HG03354 (cell line): Measurements from ENCODE around the gene NOSTRIN.

Experiments
- ATAC-seq: cut with Tn5 transposase; IDR thresholded peaks from one replicate; pipeline ENCODE4 v1.9.1; 2021; ENCODE audit warnings: mild to moderate bottlenecking; ENCODE audit not compliant: unreplicated experiment, poor library complexity, severe bottlenecking

The NOSTRIN gene

DNA sequence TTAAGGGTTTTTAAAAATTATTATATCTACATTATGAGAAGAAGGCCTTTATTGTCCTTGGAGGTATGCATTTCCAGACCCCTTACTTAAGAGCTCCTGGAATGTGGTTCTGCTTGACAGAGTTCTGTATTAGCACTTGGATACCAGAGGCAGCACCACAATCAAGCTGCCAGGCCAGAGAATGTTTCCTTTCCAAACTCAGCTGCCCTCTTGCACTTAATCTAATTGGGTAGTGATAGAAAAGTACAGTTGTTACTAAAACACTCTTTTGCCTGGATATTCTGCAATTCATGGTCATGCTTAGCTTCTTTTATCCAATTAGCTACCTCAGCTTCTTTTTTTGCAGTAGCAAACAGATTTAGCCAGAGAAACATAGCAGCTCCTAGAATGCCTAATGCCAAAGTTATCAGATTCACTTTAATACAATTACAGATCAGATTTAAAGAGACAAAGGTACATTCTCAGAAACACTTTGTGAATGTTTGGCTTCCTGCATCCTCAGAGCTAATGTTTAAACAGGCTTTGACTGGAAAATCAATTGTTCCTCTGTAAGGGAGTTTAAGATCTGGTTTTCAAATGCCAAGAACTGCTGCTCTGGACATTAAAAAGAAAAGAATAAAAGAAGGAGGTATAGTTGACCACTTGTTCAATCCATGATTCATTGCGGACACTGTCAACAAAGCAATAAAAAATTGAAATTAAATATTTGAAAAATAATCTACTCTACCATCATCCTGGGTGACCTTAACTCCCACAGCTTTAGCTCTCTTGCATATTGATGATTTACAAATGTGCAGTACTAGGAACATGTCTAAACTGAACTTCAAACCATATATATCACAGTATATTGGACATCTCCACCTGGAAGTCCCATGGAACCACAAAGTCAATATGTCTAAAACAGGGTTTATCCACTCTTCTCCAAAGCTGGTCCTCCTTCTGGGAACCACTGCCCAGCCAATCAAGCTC is 12.8 kb downstream of the NOSTRIN start:
- no peak for ATAC-seq

DNA sequence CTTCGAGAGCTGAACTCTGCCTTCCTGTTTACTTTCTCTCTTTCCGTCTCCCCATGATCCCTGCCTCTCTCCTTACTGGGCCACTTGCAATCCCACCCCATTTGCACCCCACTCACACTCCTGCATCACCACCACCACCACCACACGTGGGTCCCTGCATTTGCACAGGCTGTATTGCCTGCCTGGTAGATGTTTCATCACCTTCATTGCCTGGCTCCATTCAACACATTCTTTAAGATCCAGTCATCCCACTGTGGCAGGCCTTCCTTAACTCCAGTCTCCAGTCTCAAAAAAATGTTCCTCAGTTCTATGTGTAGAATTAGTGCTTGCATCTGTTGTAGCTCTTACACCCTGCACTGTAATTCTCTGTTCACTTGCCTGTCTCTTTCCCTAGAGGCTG is 13.9 kb downstream of the NOSTRIN start:
- ATAC-seq = no peak

DNA sequence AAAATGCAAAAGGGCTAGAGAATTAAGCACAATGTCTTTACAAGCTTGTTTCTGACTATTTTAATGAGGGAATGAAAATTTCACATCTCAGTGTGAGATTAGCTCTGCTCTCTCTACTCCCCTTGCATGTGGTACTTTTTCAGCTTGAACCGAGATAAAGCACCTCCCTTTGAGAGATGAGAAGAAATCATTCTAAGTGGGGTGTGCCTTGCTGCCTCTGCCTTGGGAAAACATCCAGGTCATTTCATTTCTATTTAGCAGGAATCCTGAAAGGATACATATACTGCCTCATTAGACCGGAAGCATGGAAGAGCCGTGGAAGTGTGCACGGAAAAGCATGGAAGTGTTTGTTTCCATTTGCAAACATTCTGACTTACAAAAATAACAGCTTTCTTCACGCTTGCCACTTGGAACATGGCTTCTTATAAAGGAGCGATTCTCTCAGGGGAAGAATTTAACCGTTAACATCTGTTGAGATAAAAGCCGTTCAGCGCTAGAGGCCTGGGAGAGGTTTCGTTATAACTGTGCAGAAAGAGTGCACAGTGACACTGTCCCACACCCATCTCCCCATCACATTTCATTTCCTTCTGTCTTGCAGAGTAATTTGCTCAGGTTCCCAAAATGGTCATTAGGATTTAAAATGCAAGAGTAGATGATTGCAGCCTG is 16.7 kb downstream of the NOSTRIN start:
- no peak for ATAC-seq

DNA sequence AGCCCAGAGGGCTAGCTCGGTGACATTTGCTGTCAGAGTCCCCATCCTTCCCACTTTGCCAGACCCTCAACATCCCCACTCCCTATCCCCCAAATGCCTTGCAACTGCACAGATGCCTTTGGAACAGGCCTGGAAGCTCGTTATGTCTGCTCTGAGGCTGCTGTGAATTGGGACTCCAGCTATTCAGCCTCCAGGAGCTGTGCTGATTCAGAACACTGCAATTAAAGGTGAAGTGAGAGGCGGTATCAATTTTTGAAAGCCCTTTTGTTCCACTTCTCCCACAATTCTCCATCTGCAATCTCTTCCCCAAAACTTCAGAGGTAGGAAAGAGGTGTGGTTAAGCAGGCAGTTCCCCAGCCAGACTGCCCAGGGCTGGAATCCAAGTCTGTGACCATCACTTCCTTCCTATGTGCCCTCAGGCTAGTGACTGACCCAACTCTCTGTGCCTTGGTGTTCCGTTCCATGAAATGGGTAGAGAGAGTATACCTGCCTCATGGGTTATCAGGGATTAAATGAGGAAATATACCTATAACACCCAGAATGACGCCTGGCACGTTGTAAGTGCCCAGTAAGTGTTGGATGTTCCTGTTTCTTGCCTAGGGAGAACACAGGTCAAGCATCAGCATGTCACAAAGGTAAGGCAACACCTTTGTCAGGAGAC is 17.5 kb downstream of the NOSTRIN start:
- no peak for ATAC-seq

DNA sequence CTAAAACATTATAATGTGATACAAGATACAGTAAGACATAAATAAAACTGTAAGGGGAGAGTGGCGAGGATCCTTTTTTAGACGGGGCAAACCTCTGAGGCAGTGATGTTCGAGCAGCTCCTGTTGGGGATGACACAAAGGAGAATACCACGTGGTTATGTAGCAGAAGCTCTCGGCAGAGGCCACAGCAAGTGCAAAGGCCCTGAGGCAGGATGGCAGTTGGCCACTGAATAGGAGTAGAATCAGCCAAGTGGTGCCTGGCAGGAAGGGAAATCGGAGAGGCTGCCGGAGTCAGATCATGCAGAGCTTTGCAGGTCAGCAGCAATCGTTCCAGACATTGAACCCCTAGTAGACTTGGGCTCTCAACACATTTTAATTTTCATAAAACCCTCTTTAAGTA is 19.1 kb downstream of the NOSTRIN start:
- ATAC-seq = no peak

DNA sequence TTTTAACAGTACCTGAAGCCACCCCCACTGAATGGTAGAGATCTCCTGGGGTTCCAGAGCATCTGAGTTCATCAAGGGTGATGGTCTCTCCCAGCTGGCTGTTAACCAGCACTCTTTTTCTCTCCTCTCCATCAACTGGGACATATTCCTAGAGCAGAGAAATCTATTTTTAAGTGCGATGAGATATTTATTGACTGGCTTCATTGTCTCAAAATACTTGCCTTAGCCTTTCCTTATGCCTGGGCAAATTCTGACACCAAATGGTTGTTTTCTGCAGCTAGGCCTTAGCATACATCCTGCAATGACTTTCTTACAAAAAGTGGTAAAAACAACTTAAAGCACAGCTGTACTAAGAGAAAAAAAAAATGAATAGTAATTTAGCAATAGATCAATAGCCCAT is 19.6 kb downstream of the NOSTRIN start:
- ATAC-seq = no peak

DNA sequence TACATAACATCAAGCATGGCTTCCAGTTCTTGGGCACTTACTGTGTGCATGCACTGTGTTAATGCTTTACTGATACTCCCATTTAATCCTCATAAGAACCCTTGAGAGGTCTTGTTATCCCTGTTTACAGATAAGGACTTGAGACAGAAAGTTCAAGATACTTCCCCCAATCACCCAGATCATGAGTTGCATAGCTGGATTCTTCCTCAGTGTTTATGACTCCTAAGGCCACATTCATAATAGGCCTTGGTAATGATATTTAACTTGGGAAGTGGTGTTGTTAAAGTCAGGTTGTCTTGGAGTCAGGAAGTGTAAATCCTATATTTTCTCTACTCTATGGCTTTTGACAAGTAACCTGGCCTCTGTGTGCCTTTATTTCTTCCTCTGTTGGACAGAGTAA is 22.7 kb downstream of the NOSTRIN start:
- ATAC-seq = no peak

DNA sequence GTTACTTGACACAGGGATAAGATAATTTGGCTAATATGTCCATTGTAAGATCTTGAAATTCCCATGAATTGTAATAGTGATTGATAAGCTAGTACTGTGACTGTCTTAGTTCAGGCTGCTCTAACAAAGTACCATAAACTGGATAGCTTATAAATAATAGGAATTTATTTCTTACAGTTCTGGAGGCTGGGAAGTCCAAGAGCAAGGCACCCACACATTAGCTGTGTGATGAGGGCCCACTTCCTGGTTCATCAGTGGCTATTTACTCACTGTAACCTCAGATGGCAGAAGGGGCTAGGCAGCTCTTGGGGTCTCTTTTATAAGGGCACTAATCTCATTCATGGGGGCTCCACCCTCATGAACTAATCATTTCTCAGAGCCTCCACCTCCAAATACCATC is 28.5 kb downstream of the NOSTRIN start:
- ATAC-seq = no peak

DNA sequence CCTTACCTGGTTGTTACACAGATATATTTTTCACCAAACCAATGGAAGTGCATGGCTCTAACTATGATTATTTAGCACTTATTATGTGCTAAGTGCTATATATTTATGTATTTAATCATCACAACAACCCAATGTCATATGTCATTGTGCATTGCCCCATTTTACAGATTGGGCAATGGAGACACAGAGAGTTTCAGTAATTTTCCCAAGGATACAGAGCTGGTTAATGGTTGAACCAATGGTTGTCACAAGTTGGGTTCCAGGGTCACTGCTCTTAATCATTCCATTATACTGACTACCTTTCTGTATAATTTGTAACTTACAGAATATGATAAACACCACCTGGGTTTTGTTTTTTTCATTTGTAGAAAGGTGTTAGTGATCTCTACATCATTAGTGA is 29.2 kb downstream of the NOSTRIN start:
- ATAC-seq = no peak

DNA sequence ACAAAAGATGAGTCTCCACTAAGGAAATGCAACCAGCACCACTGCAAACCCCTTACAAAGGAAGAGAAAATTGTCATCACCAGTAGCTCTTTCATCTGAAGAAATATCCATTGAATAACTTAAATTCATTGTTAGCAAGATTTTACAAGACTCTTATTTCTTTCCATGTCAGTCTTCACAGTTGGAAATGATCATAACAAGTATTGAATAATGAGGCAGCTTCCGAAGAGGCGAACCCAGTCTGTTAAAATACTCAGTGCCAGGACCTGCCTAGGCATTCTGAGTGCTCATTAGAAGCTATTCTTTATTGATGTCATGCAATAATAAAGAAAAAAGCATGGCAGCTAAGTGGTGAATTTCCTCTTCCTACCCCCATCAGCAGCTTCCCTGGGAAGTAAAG is 33.5 kb downstream of the NOSTRIN start:
- no peak for ATAC-seq

DNA sequence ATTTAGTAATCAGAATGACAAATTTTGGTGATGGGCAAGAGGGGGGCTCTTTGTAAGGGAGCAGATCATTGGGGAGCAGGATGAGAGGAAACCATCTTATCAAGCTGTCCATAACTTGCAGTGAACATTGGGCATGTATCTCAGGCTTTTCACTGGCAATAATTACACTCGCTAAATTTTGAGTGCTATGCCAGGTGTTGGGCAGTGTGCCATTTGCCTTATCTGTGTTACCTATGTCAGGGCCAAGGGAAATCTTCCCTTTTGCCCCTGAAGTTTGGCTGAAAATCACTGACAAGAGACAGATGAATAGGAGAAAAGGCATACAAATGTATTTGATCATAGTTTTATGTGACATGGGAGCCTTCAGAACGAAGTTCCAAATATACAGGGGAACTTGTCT is 39.0 kb downstream of the NOSTRIN start:
- no peak for ATAC-seq

DNA sequence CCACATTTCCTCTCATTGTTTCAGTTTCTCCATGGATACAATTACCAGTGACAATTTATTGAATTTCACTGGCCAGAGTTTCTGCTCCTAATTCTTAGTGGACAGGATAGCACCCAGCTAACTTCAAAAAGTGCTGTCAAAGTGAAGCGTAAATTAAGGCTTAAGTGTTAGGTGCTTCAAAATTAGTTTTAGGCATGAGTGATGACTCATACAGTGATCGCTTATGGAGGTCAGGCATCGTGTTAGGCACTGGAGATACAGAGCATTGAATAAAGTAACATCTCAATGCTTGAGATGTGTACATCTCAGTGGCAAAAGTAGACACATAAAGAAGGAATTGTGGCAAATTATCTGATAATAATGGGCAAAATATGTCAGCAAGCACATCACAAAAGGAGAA is 40.8 kb downstream of the NOSTRIN start:
- no peak for ATAC-seq

DNA sequence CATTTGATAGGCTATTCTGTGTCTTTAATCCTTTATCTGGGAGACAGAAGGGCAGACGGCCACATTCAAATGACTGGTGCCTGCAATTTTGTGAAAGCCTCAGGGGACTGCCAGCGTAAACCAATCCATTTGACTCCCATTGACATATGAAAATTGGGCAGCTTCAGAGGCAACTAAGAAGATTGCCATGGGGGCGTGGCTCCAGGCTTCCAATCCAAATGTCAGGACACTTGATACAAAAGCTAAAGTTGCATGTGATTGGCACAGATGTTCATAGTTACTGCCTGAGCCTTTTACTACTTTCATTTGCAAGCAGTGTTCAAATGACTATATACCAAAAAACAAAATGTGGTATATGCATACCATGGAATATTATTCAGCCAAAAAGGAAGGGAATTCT is 45.8 kb downstream of the NOSTRIN start:
- ATAC-seq = no peak

DNA sequence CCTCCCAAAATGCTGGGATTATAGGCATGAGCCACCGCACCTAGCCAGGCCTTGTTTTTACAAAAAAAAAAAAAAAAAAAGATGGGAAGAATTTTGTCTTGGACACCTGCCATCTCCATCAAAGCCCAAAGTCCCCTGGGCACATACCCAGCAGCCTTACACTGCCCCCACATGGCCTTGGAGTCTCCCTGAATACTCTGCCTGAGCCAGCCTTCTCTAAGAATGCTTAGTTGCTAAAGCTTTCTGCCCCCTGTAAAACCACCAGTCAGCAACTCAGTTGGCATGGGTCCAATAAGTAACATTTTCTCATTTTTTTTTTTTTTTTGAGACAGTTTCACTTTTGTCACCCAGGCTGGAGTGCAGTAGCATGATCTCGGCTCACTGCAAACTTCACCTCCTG is 47.2 kb downstream of the NOSTRIN start:
- peak; percentile 63 for ATAC-seq

DNA sequence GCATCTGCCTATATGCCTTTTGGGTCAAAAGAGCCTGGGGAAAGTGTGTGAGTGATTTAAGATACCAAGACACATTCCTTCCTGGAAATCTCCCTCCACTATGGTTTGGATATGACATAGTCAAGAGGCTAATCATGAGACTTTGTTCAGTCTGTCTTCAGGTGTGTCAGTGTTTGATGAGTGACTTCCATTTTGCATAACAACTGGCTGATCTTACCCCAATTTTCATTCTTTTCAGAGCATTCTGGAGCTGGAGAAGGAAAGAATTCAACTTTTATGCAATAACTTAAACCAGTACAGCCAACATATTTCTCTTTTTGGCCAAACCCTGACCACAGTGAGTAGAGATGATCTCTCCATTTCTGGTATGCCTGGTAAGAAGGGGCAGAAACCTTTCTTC is 48.4 kb downstream of the NOSTRIN start:
- ATAC-seq = no peak

DNA sequence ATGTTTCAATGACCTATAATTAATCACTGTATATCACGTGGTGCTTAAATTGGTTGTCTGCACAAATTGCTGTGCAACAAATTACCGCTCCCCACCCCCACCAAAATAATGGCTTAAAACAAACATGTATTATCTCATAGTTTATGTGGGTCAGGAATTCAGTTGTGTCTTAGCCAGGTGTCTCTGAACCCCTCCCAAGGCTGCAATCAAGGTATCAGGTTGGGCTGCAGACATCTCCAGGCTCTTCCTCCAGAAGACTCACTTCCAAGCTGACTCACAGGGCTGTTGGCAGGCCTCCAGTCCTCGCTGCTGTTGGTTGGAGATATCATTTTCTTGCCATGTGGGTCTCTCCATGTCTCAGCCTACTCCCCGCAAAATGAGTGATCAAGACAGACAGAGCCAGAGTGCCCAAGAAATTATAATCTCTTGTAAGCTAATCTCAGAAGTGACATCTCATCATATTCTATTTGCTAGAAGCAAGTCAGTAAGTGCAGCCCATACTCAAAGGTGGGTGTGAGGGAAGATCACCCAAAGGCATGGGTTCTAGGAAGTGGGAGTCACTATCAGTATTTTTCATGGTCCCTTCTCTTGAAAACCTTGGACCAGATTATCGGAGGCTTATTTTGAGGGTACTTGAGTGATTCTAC is 49.4 kb downstream of the NOSTRIN start:
- ATAC-seq = no peak

DNA sequence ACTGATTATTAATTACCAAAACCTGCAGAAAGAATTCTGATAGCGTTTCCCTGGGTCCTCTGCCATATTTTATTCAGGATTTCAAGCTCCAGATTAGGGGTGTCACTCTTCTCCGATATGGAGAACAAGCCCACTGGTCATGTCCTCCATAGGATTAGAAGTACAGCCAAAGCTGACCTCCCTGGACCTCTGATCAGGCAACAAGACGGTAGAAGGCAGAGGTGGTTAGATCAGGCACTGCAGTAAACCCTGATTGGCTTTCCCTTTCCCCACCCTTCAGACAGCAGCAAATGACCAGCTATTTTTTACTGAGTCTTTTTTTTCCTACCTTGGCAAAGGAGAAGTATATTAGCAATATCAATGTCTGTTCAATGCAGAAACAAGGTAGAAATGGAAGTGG is 50.0 kb downstream of the NOSTRIN start:
- ATAC-seq = no peak

DNA sequence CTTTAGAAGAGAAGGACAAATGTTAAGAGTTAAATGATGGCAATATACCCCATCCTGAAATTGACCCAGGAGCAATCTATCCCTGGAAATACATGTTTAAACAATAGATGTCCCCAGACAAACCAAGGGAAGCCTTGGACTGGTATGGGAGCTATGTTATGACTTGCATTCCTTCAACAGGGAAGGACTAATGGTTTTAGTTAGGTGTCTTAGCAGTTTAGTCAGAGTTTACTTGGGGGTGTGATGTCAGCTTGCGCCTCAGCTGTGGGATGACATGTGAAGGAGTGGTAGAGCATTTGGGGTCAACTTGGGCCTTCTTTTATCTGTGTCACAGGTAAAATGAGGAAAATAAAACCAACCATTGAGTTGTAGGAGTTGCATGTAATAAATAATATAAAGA is 51.0 kb downstream of the NOSTRIN start:
- ATAC-seq = no peak

DNA sequence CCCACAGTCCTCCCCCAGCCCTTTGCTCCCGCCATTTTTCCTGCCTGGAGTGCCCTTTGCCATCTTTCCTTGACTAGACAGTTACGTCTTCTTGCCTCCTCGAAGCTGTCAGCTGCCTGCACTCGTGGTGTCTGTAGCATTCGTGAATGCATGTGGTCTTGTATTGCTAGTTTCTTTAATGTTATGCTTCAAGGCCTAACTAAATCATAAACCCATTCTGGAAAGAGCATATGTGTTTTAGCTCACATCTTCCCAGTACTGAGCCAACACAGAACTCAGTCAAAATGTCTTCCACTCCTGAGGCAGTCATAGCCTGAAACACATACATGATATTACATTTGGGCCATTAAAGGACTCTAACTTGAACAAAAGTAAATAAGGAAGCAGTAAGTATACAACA is 52.2 kb downstream of the NOSTRIN start:
- no peak for ATAC-seq

DNA sequence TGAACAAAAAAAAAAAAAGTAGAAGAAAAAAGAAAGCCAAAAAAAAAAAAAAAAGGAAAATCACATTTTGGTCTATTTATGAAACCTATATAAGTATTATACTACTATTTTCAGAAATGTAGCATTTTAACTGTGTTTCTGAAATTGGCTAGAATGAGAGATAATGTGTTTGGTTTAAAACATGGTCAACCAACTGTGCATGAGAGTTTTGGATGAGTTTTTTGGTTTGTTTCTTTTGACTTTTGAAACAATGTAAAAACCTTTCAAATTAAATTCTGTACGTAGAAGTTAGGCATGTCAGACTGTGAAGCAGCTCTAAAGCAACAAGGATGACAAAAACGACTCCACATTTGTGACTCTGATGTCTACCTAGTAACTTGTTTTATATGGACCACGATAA is 53.2 kb downstream of the NOSTRIN start:
- ATAC-seq = no peak
